Measurements from ENCODE around the gene PLBD2.

Gene PLBD2

GRCh38 chr12:113387631-113388030, 29.2 kb downstream of the PLBD2 start:
- TF ChIP-seq POLR2AphosphoS5 (IDR thresholded peaks at IDR 0.05; ENCODE audit: low read depth, low read length) (no peak), FOXP2 (optimal IDR thresholded peaks at IDR 0.05; ENCODE audit: borderline replicate concordance, extremely low read depth, extremely low read length, insufficient read depth) (no peak), SIN3A (IDR thresholded peaks at IDR 0.05; ENCODE audit: borderline replicate concordance, insufficient read depth, low read length) (no peak), TAF1 (IDR thresholded peaks at IDR 0.05; ENCODE audit: borderline replicate concordance, insufficient read depth, low read length) (no peak)
- TF ChIP-seq, protein P1, sequence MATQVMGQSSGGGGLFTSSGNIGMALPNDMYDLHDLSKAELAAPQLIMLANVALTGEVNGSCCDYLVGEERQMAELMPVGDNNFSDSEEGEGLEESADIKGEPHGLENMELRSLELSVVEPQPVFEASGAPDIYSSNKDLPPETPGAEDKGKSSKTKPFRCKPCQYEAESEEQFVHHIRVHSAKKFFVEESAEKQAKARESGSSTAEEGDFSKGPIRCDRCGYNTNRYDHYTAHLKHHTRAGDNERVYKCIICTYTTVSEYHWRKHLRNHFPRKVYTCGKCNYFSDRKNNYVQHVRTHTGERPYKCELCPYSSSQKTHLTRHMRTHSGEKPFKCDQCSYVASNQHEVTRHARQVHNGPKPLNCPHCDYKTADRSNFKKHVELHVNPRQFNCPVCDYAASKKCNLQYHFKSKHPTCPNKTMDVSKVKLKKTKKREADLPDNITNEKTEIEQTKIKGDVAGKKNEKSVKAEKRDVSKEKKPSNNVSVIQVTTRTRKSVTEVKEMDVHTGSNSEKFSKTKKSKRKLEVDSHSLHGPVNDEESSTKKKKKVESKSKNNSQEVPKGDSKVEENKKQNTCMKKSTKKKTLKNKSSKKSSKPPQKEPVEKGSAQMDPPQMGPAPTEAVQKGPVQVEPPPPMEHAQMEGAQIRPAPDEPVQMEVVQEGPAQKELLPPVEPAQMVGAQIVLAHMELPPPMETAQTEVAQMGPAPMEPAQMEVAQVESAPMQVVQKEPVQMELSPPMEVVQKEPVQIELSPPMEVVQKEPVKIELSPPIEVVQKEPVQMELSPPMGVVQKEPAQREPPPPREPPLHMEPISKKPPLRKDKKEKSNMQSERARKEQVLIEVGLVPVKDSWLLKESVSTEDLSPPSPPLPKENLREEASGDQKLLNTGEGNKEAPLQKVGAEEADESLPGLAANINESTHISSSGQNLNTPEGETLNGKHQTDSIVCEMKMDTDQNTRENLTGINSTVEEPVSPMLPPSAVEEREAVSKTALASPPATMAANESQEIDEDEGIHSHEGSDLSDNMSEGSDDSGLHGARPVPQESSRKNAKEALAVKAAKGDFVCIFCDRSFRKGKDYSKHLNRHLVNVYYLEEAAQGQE (IDR thresholded peaks at IDR 0.05; ENCODE audit: insufficient read depth in 1 of 2, low read depth in 2 of 2, low read length in 2 of 2): no peak

GRCh38 chr12:113388351-113388750, 30.0 kb downstream of the PLBD2 start:
- TF ChIP-seq TAF1 (IDR thresholded peaks at IDR 0.05; ENCODE audit: borderline replicate concordance, insufficient read depth, low read length): no peak
- TF ChIP-seq SIN3A (IDR thresholded peaks at IDR 0.05; ENCODE audit: borderline replicate concordance, insufficient read depth, low read length): no peak
- no peak for TF ChIP-seq FOXP2 (optimal IDR thresholded peaks at IDR 0.05; ENCODE audit: borderline replicate concordance, extremely low read depth, extremely low read length, insufficient read depth)
- TF ChIP-seq, protein P1 (IDR thresholded peaks at IDR 0.05; ENCODE audit: insufficient read depth in 1 of 2, low read depth in 2 of 2, low read length in 2 of 2): no peak
- TF ChIP-seq POLR2AphosphoS5 (IDR thresholded peaks at IDR 0.05; ENCODE audit: low read depth, low read length): no peak

DNA sequence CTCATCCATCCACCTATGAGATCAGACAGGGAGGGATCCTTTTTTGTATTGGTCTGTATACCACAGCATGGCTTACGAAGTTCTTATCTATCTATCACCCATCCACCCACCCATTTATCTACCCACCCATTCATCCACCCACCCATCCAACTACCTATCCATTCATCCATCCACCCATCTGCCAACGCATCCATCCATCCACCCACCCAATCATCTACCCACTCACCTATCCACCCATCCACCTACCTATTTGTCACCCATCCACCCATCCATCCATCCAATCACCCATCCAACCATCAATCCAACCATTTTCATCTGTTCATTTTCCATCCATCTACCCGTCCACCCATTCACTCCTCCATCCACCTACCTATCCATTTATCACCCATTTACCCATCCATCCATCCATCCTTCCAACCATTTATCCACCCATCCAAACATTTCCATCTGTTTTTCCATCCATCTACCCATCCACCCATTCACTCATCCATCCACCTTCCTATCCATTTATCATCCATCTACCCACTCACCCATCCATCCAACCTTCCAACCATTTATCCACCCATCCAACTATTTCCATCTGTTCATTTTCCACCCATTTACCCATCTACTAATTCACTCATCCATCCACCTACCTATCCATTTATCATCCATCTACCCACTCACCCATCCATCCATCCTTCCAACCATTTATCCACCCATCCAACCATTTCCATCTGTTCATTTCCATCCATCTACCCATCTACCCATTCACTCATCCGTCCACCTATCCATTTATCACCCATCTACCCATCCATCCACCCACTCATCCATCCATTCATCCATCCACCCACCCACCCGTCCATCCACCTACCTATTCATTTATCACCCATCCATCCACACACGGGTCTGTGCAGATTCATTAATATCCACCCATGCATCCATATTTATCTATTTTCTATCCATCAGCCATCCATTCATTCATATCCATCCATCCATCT, 32.0 kb downstream of the PLBD2 start:
- no peak for TF ChIP-seq TAF1 (IDR thresholded peaks at IDR 0.05; ENCODE audit: borderline replicate concordance, insufficient read depth, low read length)
- TF ChIP-seq SIN3A (IDR thresholded peaks at IDR 0.05; ENCODE audit: borderline replicate concordance, insufficient read depth, low read length): no peak
- TF ChIP-seq POLR2AphosphoS5 (IDR thresholded peaks at IDR 0.05; ENCODE audit: low read depth, low read length): no peak
- TF ChIP-seq, protein P1 (IDR thresholded peaks at IDR 0.05; ENCODE audit: insufficient read depth in 1 of 2, low read depth in 2 of 2, low read length in 2 of 2): no peak
- TF ChIP-seq FOXP2 (optimal IDR thresholded peaks at IDR 0.05; ENCODE audit: borderline replicate concordance, extremely low read depth, extremely low read length, insufficient read depth): no peak

GRCh38 chr12:113391145-113391544, 32.8 kb downstream of the PLBD2 start:
- TF ChIP-seq, protein P1 (IDR thresholded peaks at IDR 0.05; ENCODE audit: insufficient read depth in 1 of 2, low read depth in 2 of 2, low read length in 2 of 2): no peak
- TF ChIP-seq SIN3A (IDR thresholded peaks at IDR 0.05; ENCODE audit: borderline replicate concordance, insufficient read depth, low read length): no peak
